Skin of body (tissue), 2 donors: Measurements from ENCODE around the gene TMPO. TPM values are rescaled to one million over a fixed set of nuclear protein-coding genes. Genes with fewer than 3 reads are reported as not detected.
A peak's percentile ranks its signal among the peaks of the same experiment; 100 is the strongest.
"Not testable (repeated sequence)": the region's sequence is repeated elsewhere in the genome, so short reads cannot be mapped to it uniquely, and the experiment has no call there.

Experiments used
- DNase-seq: peaks from one replicate; lab custom pipeline; 2025; lab: John Stamatoyannopoulos, UW
- total RNA-seq: library from RNA; depleted of rRNA; stranded (reverse); fragments of >200 nt; gene quantifications from one replicate; pipeline ENCODE4 v1.2.3, GENCODE V29; 2014

TMPO gene
- 107 TPM for total RNA-seq

GRCh38 chr12:98515287-98516110, at the start of gene TMPO:
TMPO (plus strand) TSS chr12:98515590; CDS start chr12:98515868, 278 bp downstream.
- DNase-seq: peak; percentile 88

GRCh38 chr12:98465950-98466602, 49.3 kb upstream of the TMPO start:
- DNase-seq: no peak

GRCh38 chr12:98466640-98467400, 48.6 kb upstream of the TMPO start:
- DNase-seq: no peak

GRCh38 chr12:98469109-98469508, 46.3 kb upstream of the TMPO start:
- no peak for DNase-seq

- no peak for DNase-seq
Measured at GRCh38 chr12:98470469-98471082, 44.8 kb upstream of the TMPO start.

- DNase-seq: no peak
Measured at GRCh38 chr12:98471085-98471484, 44.3 kb upstream of the TMPO start.

- no peak for DNase-seq
Measured at GRCh38 chr12:98475565-98475908, 39.9 kb upstream of the TMPO start.

GRCh38 chr12:98478606-98479005, 36.8 kb upstream of the TMPO start:
- no peak for DNase-seq

- DNase-seq: no peak
Measured at GRCh38 chr12:98483621-98484503, 31.5 kb upstream of the TMPO start.

GRCh38 chr12:98485792-98486340, 29.5 kb upstream of the TMPO start:
- DNase-seq: no peak

GRCh38 chr12:98488416-98488815, 27.0 kb upstream of the TMPO start:
- DNase-seq: not testable (repeated sequence)

- no peak for DNase-seq
Measured at GRCh38 chr12:98489176-98489575, 26.2 kb upstream of the TMPO start.

- DNase-seq: peak; percentile 89
Measured at GRCh38 chr12:98490501-98491453, 24.6 kb upstream of the TMPO start.

GRCh38 chr12:98492580-98493140, 22.7 kb upstream of the TMPO start:
- DNase-seq: no peak

DNA sequence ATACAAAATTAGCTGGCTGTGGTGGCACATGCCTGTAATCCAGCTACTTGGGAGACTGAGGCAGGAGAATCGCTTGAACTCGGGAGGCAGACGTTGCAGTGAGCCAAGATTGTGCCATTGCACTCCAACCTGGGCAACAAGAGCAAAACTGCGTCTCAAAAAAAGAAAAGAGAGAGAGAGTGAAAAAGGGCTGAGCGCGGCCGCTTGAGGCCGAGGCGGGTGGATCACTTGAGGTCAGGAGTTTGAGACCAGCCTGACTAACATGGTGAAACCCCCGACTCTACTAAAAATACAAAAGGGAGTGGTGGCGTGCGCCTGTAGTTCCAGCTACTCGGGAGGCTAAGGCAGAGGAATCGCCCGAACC, 14.1 kb upstream of the TMPO start:
- not testable (repeated sequence) for DNase-seq

DNA sequence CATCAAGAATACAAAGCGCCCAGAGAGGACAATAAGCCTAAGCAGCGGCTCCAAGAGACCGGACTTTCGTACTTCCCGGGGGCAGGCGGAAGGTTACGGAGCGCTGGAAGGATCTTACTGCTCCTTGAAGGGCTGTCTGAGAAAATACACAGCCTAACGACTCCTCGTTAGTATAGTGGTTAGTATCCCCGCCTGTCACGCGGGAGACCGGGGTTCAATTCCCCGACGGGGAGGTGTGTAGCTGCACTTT, 12.1 kb upstream of the TMPO start:
- peak; percentile 96 for DNase-seq

DNA sequence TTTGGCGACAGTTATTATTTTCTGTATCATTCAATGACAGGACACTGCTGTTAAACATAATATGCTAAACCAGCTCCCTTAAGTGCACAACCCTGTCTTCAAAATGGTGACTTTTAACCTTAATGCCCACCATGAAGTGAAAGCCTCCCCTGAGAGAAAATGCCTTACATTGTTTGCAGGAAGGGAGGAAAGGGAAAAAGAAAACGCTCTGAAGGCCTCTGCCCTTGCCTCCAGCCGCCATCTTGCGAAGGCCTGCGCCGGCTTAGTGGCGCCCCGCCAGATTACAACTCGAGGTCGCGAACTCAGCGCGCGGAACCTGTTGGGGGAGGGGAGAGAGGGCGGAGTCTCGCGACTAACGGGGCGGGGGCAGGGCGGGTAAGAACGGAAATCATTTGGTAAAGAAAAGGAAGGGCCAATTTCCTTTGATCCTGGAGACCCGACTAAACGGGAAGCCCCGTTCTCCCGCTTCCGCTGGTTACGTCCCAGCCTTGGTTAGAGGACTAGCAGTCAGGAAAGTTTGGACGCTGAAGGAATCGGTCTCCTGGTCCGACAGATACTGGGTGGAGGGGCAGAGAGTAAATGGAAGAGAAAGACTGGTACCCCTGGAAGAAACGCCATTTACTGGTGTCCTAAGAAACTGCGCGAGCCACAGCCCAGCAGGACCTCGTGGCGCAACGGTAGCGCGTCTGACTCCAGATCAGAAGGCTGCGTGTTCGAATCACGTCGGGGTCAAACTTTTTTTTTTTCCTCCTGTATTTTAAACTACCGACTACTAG, 11.6 kb upstream of the TMPO start:
- DNase-seq: peak; percentile 96

DNA sequence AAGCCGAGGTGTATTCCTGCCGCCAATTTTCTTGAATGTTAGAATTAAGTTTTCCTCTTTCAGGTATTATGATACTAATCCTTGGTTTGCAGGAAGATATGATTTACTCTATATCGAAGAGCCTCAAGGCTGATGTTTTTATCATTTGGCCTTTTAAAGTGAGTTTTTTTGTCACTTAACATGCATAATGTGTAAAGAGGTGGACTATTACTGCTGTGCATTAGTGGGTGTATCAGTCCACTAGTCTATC, 11.1 kb upstream of the TMPO start:
- DNase-seq: peak; percentile 71

- no peak for DNase-seq
Measured at GRCh38 chr12:98509063-98509462, 6.3 kb upstream of the TMPO start.
